Measurements from ENCODE around the gene DTNA. TPM values are rescaled to one million over a fixed set of nuclear protein-coding genes. Genes with fewer than 3 reads are reported as not detected.

Gene DTNA
- total RNA-seq, 1 experiment from 2014 or later = 0.77 TPM

- no peak overlapping the region for H3K27ac ChIP-seq (ENCODE audit: low read length)
- in situ Hi-C loops (cut with HindIII; ENCODE audit: low pct_unique_long_range_greater_than_20kb, low sequenced_read_pairs) = no loop called here
- no peaks in the 10 kb centered on the region for H3K36me3 ChIP-seq (ENCODE audit: control insufficient read depth, insufficient read depth, low read length)
- ATAC-seq = no peak
- TF ChIP-seq REST (IDR thresholded peaks at IDR 0.05; ENCODE audit: insufficient read depth in 1 of 2, low read depth in 2 of 2, low read length in 1 of 2) = no peak
- TF ChIP-seq CTCF (IDR thresholded peaks at IDR 0.05) = no peak
- TF ChIP-seq POLR2AphosphoS5 (IDR thresholded peaks at IDR 0.05; ENCODE audit: low read depth, low read length) = no peak
- no peak for TF ChIP-seq TCF7L2 (IDR thresholded peaks at IDR 0.05; ENCODE audit: low read depth, low read length)
- no peak for TF ChIP-seq SIN3A (IDR thresholded peaks at IDR 0.05; ENCODE audit: borderline replicate concordance, insufficient read depth, low read depth, low read length)
- H3K4me1 ChIP-seq (ENCODE audit: control insufficient read depth, insufficient read depth, low read length) = no peaks in the 10 kb centered on the region
- H3K27me3 ChIP-seq (ENCODE audit: control insufficient read depth, insufficient read depth, low read length) = no peaks in the 10 kb centered on the region
- POLR2A ChIA-PET = no interaction called here
- CTCF ChIA-PET = no interaction called here
- H3K9me3 ChIP-seq (ENCODE audit: control insufficient read depth, insufficient read depth, low read depth, low read length) = no peaks in the 10 kb centered on the region
- DNase-seq (ENCODE audit: low read depth, low spot score) = no peak
- intact Hi-C loops (cut with micrococcal nuclease; ENCODE audit: unreplicated experiment) = no loop called here
- no peak overlapping the region for H3K4me3 ChIP-seq (ENCODE audit: low read depth in 2 of 2, low read length in 2 of 2)
- no TSS peak for BruUV-seq (replicated peaks)
Observed at GRCh38 chr18:34771958-34772357, 61.9 kb downstream of the DTNA start.

- Histone ChIP-seq H3K27me3 (ENCODE audit: control insufficient read depth, insufficient read depth, low read length) (no peaks in the 10 kb centered on the region), H3K27ac (ENCODE audit: low read length) (no peak overlapping the region), H3K9me3 (ENCODE audit: control insufficient read depth, insufficient read depth, low read depth, low read length) (no peaks in the 10 kb centered on the region), H3K4me3 (ENCODE audit: low read depth in 2 of 2, low read length in 2 of 2) (no peak overlapping the region), H3K4me1 (ENCODE audit: control insufficient read depth, insufficient read depth, low read length) (no peaks in the 10 kb centered on the region), H3K36me3 (ENCODE audit: control insufficient read depth, insufficient read depth, low read length) (no peaks in the 10 kb centered on the region)
- no TSS peak for BruUV-seq (replicated peaks)
- intact Hi-C loops (cut with micrococcal nuclease; ENCODE audit: unreplicated experiment) (no loop called here), in situ Hi-C loops (cut with HindIII; ENCODE audit: low pct_unique_long_range_greater_than_20kb, low sequenced_read_pairs) (no loop called here)
- TF ChIP-seq CTCF (IDR thresholded peaks at IDR 0.05) (no peak), POLR2AphosphoS5 (IDR thresholded peaks at IDR 0.05; ENCODE audit: low read depth, low read length) (no peak), TCF7L2 (IDR thresholded peaks at IDR 0.05; ENCODE audit: low read depth, low read length) (no peak), REST (IDR thresholded peaks at IDR 0.05; ENCODE audit: insufficient read depth in 1 of 2, low read depth in 2 of 2, low read length in 1 of 2) (no peak), SIN3A (IDR thresholded peaks at IDR 0.05; ENCODE audit: borderline replicate concordance, insufficient read depth, low read depth, low read length) (no peak)
- DNase-seq (ENCODE audit: low read depth, low spot score) (no peak), ATAC-seq (no peak)
- ChIA-PET POLR2A (no interaction called here), CTCF (no interaction called here)
Observed at GRCh38 chr18:34772887-34773286, 62.8 kb downstream of the DTNA start.

All from Panc1 (cell line).